HG02623 (cell line): ENCODE results near the gene EXOSC9.
A peak's percentile ranks its signal among the peaks of the same experiment; 100 is the strongest.
"Not testable (repeated sequence)": the region's sequence is repeated elsewhere in the genome, so short reads cannot be mapped to it uniquely, and the experiment has no call there.

Experiments used
- ATAC-seq: cut with Tn5 transposase; IDR thresholded peaks from one replicate; pipeline ENCODE4 v1.9.1; 2021; ENCODE audit warnings: moderate library complexity; ENCODE audit not compliant: unreplicated experiment

The EXOSC9 gene

GRCh38 chr4:121800961-121801714, at the start of gene EXOSC9:
TSS of gene EXOSC9 (plus strand) at chr4:121801323. CDS start at chr4:121801425, 102 bp downstream.
- ATAC-seq = peak; percentile 78

- not testable (repeated sequence) for ATAC-seq
Observed at GRCh38 chr4:121752142-121752541, 49.0 kb upstream of the EXOSC9 start.

- ATAC-seq = no peak
Observed at GRCh38 chr4:121758925-121759568, 42.1 kb upstream of the EXOSC9 start.

GRCh38 chr4:121760205-121760604, 40.9 kb upstream of the EXOSC9 start:
- ATAC-seq = no peak

- ATAC-seq = no peak
Observed at GRCh38 chr4:121764303-121764701, 36.8 kb upstream of the EXOSC9 start.

GRCh38 chr4:121764702-121765367, 36.3 kb upstream of the EXOSC9 start, which contains the start of gene SMIM43:
TSS of gene SMIM43 (minus strand) at chr4:121765164. CDS start at chr4:121765105, 59 bp downstream.
- no peak for ATAC-seq

GRCh38 chr4:121765368-121765705, 35.8 kb upstream of the EXOSC9 start:
- ATAC-seq = no peak

- ATAC-seq = no peak
Observed at GRCh38 chr4:121765971-121766538, 35.1 kb upstream of the EXOSC9 start.

- ATAC-seq = no peak
Observed at GRCh38 chr4:121767166-121767565, 34.0 kb upstream of the EXOSC9 start.

GRCh38 chr4:121769341-121769740, 31.8 kb upstream of the EXOSC9 start:
- ATAC-seq = no peak

- no peak for ATAC-seq
Observed at GRCh38 chr4:121771869-121772268, 29.3 kb upstream of the EXOSC9 start.

- no peak for ATAC-seq
Observed at GRCh38 chr4:121773883-121774282, 27.2 kb upstream of the EXOSC9 start.

- ATAC-seq = no peak
Observed at GRCh38 chr4:121776610-121777401, 24.3 kb upstream of the EXOSC9 start.

- ATAC-seq = peak; percentile 67
Observed at GRCh38 chr4:121777625-121778024, 23.5 kb upstream of the EXOSC9 start.

- no peak for ATAC-seq
Observed at GRCh38 chr4:121778991-121779628, 22.0 kb upstream of the EXOSC9 start.

- ATAC-seq = no peak
Observed at GRCh38 chr4:121783210-121783609, 17.9 kb upstream of the EXOSC9 start.

GRCh38 chr4:121784401-121784800, 16.7 kb upstream of the EXOSC9 start:
- no peak for ATAC-seq

- no peak for ATAC-seq
Observed at GRCh38 chr4:121784975-121785374, 16.1 kb upstream of the EXOSC9 start.

GRCh38 chr4:121785479-121785878, 15.6 kb upstream of the EXOSC9 start:
- ATAC-seq = no peak

- ATAC-seq = no peak
Observed at GRCh38 chr4:121786221-121786620, 14.9 kb upstream of the EXOSC9 start.
